Stimulated activated CD4-positive, alpha-beta T cell treated with anti-CD3 and anti-CD28 coated beads, Interleukin-1b, Interleukin-23, amount 100 ng/mL, for 4 hours (primary cell): ENCODE data around the gene UBR4.

Source experiments
- DNase-seq, 2 donors: peaks; one replicate each; pipeline ENCODE4 v3.0.0-alpha.2; 2020; ENCODE audit warnings: low read depth in 2 of 2

The UBR4 gene

DNA sequence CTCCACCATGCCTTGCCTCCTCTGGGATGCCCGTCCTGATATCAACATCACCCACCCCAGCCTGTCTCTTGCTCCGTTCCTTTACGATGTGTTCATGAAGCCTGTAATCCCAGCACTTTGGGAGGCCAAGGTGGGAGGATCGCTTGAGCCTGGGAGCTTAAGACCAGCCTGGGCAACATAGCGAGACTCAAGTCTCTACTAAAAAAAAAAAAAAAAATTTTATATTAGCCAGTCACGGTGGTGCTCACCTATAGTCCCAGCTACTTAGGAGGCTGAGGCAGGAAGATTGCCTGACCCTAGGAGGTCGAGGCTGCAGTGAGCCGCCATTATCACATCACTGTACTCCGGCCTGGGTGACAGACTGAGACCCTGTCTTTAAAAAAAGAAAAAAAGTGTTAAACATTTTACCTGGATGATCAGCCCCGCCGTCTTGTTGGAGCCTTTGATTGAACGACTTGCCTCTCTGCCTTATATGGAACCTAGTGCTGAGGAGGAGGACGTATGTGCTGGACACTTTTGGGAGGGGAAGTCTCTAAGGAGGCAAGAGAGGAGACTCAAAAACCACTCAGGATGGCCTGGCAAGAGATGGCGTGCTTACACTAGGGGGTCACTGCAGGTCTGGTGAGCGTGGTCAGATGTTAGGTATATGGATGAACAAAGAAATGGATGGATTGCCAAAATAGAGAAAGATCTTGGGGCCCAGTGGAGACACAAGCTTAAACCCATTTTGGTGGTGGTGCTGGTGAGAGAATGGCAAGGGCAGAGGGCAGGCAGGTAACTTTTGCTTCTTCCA is 173.1 kb downstream of the UBR4 start:
- DNase-seq, result no peak

DNA sequence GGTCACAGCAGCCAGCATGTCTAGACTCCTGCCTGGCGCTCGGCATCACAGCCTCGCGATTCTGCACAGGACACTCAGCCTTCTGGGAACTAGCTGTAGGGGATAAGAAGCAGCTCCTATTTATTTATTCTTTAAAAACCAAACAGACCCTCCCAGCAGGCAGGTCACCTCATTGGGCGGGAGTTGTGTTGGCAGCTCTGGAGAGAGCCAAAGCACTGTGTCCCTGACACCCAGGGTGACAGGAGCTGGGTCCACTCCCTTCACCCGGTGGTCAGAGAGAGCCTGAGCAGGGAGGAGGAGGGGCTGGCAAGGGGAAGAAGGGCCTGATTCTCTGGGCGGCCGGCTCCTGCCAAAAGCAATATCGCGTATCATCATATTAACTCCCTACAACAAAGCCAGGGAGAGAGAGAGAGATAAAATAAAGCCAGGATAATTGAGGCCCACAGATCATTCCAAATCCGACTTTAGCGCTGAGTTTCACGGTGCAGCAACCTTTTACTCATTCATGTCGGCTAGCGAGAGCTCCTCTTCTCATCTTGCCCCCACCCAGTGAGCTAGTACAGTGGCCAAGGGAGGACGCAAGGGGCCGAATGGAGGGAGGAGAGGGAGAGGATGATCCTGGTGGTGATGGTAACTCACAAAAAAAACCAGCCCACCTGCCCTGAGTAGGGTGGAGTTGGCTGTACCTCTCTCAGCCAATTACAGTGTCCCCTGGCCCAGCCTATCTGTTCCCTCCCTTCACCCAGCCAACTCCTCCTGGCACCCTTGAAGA is 173.8 kb downstream of the UBR4 start:
- no peak for DNase-seq

DNA sequence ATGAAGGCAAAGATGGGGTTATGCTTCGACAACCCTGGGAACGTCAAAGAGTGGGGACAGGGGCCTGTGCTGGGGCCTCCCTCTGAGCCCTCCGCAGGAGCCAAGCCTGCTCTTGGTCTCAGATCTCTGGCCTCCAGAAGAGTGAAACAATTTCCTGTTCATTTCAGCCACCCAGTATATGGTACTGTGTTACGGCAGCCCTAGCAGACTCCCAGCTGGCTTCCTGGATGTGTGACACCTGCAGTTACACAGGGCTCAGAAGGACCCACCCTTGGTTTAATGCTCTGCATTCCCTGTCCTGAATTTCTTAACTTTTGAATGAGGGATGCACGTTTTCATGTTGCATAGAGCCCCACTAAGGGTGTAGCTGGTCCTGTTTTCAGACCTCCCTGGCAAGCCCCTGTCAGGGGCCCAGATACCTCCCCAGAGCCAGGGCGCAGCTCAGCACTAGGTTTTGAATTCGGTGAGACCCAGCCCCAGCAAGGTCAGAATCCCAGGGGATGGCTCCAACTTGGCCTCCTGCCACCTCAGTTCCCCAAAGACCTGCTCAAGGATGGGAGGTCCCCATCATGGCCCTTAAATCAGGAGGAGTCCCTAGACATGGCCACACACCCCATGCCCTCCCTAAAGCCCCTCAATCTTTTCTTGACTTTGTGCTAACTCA is 174.6 kb downstream of the UBR4 start:
- no peak for DNase-seq

DNA sequence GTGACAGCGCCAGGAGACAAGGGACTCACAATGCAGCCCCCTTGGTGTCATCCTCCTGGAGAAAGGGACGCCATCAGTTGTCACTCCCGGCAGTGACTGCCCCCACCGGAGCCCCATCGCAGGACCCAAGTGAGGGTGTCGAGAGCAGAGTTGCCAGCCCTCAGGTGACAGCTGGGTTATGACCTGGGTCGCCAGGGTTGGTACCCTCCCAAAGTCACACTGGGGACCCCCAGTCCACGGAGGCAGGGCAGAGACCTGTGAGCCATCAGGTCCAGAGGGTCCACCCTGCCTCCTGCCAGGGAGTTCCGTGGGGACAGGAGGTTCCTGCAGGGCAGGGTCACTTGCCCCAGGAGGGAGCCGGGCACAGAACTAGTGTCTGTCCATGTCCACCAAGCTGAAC is 175.3 kb downstream of the UBR4 start:
- no peak for DNase-seq

DNA sequence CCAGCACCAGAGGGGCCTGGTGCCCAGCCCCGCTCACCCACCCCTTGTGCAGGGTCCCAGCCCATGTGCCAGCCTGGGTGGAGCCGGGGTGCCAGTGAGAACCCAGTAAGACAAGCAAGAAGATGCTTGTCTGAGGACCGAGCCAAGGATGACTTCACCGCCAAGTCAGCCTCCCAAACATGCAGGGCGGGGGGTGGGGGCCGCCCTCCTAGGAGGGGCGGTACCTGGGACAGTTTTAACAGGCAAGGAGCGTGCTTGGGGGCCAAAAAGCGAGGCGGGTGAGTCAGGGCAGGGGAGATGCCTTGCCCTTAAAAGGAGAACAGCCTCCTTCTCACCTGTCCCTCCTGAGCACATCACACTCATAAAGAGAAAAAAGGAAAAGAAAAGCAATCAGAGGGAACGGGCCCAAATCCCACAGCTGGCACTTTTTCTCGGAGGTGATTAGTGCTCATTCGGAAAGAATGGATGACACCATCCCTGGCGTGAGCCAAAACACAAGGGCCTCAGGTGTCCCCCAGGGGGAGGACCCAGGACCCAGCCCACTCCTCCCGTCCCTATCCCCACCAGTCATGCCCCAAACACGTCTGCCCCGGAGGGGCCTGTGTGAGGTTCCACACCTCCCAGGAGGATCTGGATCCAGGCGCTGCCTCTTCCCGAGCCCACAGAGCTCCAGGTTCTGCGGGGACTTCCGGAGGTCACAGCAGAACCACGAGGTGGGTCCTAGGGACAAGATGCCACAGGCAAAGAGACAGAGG is 176.0 kb downstream of the UBR4 start:
- no peak for DNase-seq

DNA sequence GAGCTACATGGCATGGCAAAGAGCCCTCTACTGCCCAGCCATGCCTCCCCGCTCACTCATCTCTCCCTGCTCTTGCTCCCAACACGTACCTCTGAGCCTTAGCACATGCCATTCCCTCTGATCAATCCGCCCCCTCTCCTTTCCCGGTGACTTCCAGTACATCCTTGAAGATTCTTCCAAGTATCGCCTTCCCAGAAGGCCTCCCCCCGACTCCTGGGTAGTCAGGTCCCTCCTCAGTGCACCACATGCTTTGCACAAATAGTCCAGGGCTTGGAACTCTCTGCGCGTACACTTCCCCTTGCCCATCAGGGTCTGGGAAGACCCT is 176.6 kb downstream of the UBR4 start:
- DNase-seq, result no peak

DNA sequence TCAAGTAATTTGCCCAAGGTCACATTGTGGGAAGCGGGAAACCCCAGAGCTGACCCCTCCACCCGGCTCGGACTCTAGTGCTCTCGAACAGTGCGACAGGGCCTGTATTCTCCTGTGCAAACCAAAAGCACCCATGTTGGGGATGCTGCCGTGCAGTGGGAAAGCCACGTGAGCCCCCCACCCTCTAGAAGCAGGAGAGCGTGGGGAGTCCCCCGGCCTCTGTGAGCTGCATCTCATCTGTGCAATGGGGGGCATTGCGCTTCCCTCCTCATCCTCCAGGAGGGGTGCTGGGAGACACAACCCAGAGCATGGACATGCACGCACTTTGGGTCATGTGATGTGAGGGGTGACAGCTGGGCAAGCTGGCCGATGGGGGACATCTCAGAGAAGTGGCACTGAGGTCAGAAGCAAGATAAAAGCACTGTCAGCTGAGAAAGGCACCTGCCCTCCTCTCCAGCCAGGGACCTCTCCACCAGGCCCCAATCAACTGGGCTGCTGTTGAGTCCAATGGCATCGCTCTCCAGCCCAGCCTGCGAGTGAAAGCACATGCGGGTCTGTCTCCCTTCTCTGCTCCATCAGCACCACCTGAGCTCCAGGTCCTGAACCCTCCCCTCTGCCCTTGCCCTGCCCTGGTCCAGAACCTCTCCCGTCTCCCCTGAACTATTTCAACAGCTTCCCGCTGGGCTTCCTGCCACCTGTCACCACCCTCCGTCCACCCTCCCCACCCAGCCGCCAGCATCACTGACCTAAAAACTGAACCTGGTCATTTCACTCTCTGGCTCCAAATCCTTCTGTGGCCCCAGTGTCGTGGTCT is 177.2 kb downstream of the UBR4 start:
- no peak for DNase-seq

DNA sequence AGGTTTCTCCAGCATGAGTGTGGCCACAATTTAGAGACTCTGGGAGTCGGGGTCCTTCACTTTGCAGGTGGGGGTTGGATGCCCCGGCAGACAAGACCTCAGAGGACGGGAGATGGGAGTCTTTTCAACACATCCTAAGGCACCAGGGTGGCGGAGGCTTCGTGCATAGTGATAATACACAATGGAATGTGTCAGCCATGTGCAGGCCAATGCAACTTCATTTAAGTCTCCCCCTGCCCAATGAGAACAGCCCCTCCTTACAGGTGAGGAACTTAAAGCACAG is 177.7 kb downstream of the UBR4 start:
- no peak for DNase-seq

DNA sequence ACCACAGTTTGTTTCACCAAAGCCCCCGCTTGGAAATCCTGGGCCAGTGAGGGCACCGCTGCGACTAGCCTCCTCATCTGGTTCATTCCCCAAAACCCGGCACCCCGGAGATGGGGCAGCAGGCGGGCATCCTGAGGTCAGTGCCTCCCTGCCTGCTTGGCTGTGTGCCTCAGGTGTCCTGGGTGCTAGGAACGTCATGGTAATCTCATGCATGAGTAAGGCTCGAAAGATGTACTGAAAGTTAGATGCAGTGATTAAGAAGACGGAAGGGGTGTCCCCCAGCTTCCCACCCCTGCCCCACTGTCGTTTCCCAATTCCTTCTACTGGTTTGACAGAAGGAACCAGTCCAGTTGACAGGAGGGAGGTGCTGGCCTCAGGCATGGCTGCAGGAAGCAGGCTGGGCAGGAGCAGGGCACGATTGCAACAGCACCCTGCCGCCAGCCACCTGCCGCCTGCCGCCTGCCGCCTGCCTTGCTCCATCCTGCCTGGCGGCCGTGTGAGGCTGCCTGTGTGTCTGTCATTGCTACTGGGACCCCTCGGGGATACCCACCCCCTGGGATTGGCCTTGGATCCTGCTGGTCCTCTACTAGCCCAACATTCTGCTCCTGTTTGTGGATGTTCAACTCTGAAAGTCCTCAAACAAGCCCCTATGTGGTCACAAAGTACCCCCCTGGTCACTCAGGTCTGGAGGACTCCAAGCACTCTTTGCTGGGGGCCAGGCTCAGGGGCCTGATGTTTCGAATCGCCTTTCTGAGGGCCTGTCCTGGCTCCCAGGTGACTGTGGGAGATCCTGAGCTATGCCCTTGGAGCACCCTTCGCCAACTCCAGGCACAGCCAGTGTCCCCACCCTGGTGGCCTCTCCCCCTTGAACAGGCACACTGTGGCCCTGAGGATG is 180.6 kb downstream of the UBR4 start:
- no peak for DNase-seq

DNA sequence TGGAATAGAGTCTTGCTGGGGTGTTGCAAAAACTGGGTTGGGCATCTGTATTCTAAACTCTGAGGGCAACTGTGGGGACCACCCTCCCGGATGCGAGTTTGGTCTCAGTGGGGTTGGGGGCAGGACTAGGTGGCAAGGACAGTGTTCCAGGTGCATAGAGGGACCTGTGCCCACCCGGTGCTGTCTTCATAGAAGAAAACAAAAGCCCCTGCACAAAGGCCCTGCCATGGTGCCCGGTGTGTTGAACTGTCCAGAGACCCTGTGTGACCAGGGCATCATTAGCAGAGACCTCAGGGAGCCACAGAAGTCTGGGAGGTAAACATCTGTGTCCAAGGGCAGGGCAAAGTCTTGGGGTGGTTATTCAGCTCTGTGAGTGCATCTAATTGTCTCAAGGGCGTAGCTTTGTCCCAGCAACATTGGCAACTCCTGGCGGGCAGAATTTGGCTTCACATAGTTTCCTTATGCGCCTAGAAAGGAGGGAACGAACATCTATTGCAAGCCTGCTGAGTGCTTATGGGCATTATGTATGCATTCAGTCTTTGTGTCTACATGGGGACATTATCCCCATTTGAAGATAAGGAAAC is 181.4 kb downstream of the UBR4 start:
- DNase-seq, result no peak

DNA sequence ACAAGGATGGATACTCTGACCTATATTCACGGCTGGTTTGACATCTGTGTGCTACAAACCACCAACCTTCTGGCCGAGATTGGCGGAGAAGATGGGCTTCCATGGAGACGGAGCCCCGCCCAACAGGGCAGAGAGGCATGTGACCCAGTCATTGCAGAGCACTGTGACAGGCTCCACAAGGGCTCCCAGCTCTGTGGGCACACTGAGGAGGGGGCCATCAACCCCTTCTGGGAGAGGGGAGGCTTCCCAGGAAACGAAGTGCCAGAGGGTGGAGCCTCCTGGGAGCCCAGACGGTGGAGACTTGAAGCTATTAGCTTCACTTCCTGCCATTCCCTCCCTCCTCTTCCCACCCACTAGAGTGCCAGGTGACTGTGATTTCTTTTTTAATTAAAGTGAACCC is 182.0 kb downstream of the UBR4 start:
- no peak for DNase-seq
